Activated naive CD4-positive, alpha-beta T cell treated with anti-CD3 and anti-CD28 coated beads, Interleukin-2, amount 50 U/mL, for 24 hours (primary cell): ENCODE data around the gene TMEM53.
"Not testable (repeated sequence)": the region's sequence is repeated elsewhere in the genome, so short reads cannot be mapped to it uniquely, and the experiment has no call there.

Experiments
- H3K27ac Mint-ChIP-seq: one replicate; pipeline ENCODE4 v1.8.0; 2021; ENCODE audit warnings: mild to moderate bottlenecking, mixed read lengths
- H3K27me3 Mint-ChIP-seq: one replicate; pipeline ENCODE4 v1.8.0; 2021; ENCODE audit warnings: mixed read lengths
- H3K36me3 Mint-ChIP-seq: one replicate; pipeline ENCODE4 v1.8.0; 2021; ENCODE audit warnings: mixed read lengths
- H3K4me1 Mint-ChIP-seq: one replicate; pipeline ENCODE4 v1.8.0; 2021; ENCODE audit warnings: mixed read lengths
- H3K4me3 Mint-ChIP-seq: one replicate; pipeline ENCODE4 v1.8.0; 2021; ENCODE audit warnings: mild to moderate bottlenecking, mixed read lengths
- H3K9me3 Mint-ChIP-seq: one replicate; pipeline ENCODE4 v1.8.0; 2021; ENCODE audit warnings: mixed read lengths

TMEM53 gene

DNA sequence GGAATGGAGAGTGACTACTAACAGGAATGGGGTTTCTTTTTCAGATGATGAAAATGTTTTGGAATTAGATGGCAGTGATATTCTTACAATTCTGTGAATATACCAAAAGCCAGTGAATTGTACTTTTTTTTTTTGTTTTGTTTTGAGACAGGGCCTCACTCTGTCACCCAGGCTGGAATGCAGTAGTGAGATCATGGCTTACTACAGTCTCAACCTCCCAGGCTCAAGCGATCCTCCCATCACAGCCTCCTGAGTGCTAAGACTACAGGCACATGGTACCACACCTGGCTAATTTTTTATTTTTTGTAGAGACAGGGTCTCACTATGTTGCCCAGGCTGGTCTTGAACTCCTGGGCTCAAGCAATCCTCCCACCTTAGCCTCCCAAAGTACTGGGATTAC lies 7.6 kb downstream of the TMEM53 start:
- H3K4me3 Mint-ChIP-seq, H3K9me3 Mint-ChIP-seq, H3K27ac Mint-ChIP-seq, H3K36me3 Mint-ChIP-seq, H3K27me3 Mint-ChIP-seq: not testable (repeated sequence)
- H3K4me1 Mint-ChIP-seq: peaks cover 14% of the 10 kb centered on the region

DNA sequence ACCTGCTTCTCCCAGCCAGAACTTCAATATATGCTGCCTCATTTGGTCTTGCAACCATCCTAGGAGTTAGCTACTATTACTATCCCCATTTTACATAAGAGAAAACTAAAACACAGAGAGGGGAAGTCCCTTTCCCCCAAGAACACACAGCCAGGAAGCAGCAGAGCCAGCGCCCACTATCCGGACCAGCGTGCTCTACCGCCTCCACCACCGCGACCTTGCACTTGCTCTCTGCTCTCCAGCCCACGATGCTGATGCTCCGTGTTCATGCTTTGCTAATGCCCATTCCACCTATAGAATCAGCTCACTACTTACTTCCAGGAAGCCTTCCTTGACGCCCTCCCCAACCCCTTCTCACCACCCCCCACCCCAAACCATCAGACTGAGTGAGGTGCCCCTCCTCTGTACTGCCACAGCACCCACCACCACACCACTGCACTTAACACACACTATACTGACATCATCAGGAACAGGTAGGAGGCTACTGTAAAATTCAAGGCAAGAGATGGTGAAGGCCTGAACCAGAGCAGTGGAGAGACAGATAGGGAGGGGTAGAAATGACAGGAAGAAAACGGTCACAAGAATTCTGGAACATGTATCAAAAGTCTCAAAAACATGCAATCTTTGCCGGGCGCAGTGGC lies 9.4 kb downstream of the TMEM53 start:
- peak overlapping the region; percentile 64 for H3K27ac Mint-ChIP-seq

DNA sequence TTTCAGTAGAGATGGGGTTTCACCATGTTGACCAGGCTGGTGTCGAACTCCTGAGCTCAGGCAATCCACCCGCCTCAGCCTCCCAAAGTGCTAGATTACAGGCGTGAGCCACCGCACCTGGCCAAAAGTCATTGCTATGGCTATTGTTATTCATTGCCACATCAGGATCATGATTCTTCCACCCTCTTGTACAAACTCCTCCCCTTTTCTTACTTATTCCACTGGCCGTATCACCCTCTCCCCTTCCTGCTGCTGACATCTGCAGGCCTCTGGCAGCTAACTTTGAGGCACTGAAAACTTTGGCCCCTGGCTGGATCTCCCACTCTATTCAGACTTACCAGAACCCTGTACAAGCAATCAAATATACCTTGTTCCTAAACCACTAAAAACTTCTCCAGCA lies 10.9 kb downstream of the TMEM53 start:
- Mint-ChIP-seq H3K27me3 (no peaks in the 10 kb centered on the region), H3K4me1 (peaks cover 14% of the 10 kb centered on the region), H3K4me3 (no peak overlapping the region), H3K27ac (peak overlapping the region; percentile 23), H3K9me3 (no peaks in the 10 kb centered on the region), H3K36me3 (no peaks in the 10 kb centered on the region)

More for the DNA sequence above, 9.4 kb downstream of the TMEM53 start:
- H3K4me3 Mint-ChIP-seq: peak overlapping the region; percentile 34
- H3K9me3 Mint-ChIP-seq: no peaks in the 10 kb centered on the region
- H3K36me3 Mint-ChIP-seq: no peaks in the 10 kb centered on the region
- H3K27me3 Mint-ChIP-seq: no peaks in the 10 kb centered on the region
- peaks cover 14% of the 10 kb centered on the region for H3K4me1 Mint-ChIP-seq

DNA sequence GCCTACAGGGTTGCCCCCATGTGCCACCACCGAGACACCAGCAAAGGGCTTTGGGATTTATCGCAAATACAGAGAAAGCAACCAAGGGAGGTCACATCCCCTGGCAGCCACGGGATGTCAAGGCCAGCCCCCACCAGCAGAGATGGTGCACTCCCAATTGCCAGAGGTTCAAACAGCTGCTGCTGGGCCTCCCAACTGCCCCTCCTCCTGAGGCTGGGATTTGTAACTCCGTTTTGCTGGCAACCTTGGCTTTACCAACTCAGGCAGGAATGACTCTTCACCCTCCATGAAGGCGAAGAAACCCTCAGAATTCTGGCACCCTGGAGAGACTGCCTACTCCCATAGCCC lies 11.6 kb downstream of the TMEM53 start:
- Mint-ChIP-seq H3K27me3 (no peaks in the 10 kb centered on the region), H3K9me3 (no peaks in the 10 kb centered on the region), H3K36me3 (no peaks in the 10 kb centered on the region), H3K4me3 (no peak overlapping the region), H3K27ac (no peak overlapping the region), H3K4me1 (peaks cover 14% of the 10 kb centered on the region)

DNA sequence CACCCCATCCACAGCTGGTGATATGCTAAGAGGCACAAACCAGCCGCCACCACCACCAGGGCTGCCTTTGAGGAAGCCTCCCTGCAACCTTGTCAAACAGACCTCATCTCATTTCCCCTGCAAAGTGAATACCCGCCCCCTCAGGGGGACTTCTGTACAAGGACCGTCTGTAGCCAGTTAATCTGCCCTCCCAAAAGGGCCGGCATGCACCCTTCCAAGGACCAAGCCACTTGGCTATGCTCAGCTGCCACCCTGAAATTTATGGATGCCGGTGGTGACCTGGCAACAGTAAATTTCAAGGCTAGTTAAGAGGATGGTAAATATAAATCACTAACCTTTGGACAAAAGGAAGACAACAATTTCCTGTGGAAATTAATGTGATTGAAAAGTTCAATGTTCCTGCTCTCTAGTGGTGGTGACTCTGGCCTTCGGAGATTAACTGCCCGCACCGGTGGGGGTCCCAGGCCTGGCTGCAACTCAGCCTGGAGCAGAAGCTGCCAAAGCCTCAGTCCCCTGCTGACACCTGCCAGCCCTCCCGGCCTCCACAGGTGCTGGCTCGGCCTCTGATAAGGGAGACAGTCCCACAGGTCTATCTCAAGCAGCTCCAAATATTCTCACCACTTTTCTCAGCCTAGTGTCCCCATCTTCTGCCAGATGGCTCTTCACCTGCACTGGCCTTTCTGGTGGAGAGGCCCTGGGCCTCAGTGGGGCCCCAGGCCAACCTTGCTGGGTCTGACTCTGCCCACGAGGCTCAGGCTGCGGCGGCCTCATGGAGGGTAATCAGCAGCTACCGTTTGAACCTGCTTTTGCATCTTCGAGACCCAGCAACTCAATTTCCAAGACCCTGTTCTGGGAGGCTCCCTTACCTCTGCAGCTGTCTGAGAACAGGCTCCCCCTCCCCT lies 12.2 kb downstream of the TMEM53 start:
- Mint-ChIP-seq H3K4me3 (no peak overlapping the region), H3K4me1 (peaks cover 14% of the 10 kb centered on the region), H3K27ac (no peak overlapping the region), H3K9me3 (no peaks in the 10 kb centered on the region), H3K27me3 (no peaks in the 10 kb centered on the region), H3K36me3 (no peaks in the 10 kb centered on the region)

DNA sequence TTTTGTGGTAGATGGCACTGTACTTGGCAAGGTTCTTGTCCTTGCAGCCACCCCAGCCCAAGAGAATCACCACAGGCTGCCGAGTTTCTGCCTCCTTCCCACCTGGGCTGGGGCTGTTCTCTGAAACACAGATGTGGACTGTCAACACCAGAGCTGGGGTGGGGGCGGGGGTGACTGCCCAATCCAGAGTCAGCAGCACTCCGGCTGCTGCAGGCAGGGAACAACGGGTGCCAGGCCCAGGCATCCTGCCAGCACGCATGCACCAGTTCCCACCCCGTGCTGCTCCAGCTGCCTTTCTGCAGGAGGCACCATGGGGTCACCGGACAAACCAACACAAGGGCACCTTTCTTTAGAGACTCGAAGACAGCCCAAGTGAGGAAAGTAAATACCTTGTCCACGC lies 14.1 kb downstream of the TMEM53 start:
- Mint-ChIP-seq H3K4me3 (no peak overlapping the region), H3K36me3 (no peaks in the 10 kb centered on the region), H3K27me3 (no peaks in the 10 kb centered on the region), H3K27ac (no peak overlapping the region), H3K4me1 (peaks cover 14% of the 10 kb centered on the region), H3K9me3 (no peaks in the 10 kb centered on the region)

DNA sequence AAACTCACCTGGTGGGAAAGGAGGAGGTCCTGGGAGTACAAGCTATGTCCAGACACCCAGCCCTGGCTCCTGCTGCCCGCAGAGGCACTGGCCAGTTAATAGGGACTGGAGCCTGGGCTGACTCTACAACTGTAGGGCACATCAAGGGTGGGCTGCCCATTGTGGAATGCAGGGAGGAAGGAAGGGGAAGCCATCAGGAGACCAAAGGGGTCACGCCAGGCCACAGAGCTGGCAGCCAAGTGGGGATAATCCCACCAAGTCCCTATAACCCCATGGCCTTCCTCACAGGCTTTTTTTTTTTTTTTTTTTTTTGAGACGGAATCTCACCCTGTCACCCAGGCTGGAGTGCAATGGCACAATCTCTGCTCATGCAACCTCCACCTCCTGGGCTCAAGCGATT lies 14.7 kb downstream of the TMEM53 start:
- H3K36me3 Mint-ChIP-seq: no peaks in the 10 kb centered on the region
- no peaks in the 10 kb centered on the region for H3K27me3 Mint-ChIP-seq
- H3K4me3 Mint-ChIP-seq: no peak overlapping the region
- no peak overlapping the region for H3K27ac Mint-ChIP-seq
- H3K4me1 Mint-ChIP-seq: peaks cover 8% of the 10 kb centered on the region
- H3K9me3 Mint-ChIP-seq: no peaks in the 10 kb centered on the region

DNA sequence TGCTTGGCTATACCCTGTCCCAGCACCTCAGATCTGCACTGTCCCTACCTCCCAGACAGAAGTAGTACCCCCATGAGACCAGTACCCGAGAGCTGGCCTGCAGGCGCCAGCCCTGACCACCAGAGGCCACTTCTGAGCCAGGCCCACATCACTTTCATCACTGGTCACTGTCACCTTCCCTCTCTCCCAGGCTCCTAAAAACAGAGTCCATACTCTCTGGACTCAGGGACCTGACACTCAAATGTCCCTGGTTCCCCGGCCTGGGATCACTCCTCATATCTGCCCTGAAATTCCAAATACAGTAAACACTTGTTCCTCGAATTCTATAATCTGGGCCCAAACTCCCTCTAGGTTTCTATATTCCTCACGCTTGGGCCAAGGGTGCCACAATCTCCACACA lies 18.7 kb downstream of the TMEM53 start:
- no peak overlapping the region for H3K27ac Mint-ChIP-seq
- no peaks in the 10 kb centered on the region for H3K9me3 Mint-ChIP-seq
- H3K27me3 Mint-ChIP-seq: no peaks in the 10 kb centered on the region
- H3K4me3 Mint-ChIP-seq: no peak overlapping the region
- H3K36me3 Mint-ChIP-seq: no peaks in the 10 kb centered on the region
- H3K4me1 Mint-ChIP-seq: no peaks in the 10 kb centered on the region

DNA sequence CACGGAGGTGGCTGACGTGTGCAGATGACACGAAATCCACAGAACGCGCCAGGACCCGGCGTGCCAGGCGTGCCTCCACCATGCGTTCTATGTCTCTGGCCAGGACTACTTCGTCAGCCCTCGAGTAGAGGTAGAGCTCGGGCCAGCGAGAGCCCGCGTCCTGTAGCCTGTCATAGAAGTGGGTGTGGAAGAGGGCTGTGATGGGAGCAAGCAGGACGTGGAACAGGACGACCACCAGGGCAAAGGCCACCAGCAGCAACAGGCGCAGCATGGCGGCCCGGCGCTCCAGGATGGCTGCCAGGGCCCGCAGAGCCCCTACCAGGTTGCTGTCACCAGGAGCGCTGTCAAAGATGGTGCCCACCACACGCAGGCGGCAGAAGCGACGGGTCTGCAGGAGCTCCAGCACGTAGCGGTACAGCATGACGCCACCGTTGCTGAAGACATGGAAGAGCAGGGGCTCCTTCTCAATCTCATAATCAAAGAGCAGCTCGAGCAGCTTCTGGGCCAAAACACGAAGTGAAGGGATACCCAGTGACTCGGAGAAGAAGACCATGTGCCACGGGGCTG lies 19.6 kb downstream of the TMEM53 start:
- H3K27ac Mint-ChIP-seq: no peak overlapping the region
- no peaks in the 10 kb centered on the region for H3K9me3 Mint-ChIP-seq
- H3K4me3 Mint-ChIP-seq: no peak overlapping the region
- H3K36me3 Mint-ChIP-seq: no peaks in the 10 kb centered on the region
- no peaks in the 10 kb centered on the region for H3K27me3 Mint-ChIP-seq
- no peaks in the 10 kb centered on the region for H3K4me1 Mint-ChIP-seq

DNA sequence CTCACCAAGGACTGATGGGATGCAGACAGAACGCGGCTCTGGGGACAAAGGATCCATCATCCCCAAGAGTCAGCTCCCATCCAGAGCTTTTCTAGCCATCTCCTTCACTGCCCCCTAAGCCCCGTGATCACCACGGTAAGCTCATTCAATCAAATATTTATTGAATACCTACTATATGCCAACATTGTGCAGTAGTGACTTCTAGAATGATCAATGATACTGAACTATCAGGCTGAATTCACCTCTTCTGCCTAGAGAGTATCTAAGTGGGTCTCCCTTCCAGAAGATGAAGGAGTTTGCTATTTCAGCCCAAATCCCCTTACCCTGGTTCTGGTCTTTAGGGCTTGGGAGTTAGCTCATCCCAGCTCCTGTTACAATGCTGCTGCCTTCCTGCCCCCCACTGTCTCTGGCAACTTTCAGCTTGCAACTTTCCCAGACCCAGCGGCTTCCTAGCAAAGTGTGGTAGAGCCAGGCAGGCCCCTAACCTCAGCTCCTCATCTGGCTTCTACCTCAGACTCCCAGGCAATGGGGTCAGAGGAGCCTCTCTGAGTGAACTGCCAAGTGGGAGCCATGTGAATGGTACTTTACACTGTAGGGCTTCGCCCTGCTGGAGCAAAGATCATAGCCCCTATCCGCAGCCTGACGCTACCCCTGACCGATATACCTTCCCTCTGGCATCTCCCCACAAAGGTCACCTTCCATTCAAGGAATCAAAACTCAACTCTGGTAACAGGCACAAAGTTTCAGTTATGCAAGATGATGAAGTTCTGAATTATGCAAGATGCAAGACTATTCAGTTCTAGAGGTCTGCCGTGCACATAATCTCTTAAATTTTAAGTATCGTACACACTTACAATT lies 20.9 kb downstream of the TMEM53 start:
- H3K4me1 Mint-ChIP-seq: no peaks in the 10 kb centered on the region
- no peak overlapping the region for H3K4me3 Mint-ChIP-seq
- no peaks in the 10 kb centered on the region for H3K27me3 Mint-ChIP-seq
- peak overlapping the region; percentile 12 for H3K27ac Mint-ChIP-seq
- no peaks in the 10 kb centered on the region for H3K9me3 Mint-ChIP-seq
- H3K36me3 Mint-ChIP-seq: peaks cover 5% of the 10 kb centered on the region

DNA sequence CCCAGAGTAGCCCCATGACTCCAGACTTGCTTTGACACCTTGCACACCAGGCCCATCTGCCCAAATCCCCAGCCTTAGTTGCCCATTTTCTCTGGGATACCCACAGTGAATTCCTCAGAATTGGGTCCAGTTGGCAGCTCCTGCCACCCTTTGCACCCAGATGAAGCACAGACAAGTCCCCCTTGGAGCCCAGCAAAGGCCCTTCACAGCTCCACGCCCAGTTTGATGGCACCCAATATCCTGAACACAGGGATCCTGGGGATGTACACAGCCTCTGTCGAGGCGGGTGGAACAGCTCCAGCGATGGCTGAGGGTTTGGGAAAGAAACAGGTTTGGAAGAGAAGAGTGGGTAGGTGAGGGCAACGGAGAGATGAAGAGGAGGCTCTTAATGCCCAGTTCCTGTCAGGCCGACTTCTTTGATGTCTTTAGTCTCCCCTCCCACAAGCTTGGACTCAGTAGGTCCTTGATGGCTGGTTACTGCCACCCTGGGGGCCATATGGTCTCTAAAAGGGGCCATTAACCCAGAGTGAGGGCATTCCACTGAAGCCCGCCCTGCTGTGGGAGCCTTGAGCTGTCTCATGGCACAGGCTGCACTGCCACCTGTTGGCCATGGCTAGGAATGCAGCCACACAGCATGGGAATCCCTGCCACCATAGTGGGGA lies 21.7 kb downstream of the TMEM53 start:
- Mint-ChIP-seq H3K9me3 (no peaks in the 10 kb centered on the region), H3K4me1 (no peaks in the 10 kb centered on the region), H3K27me3 (no peaks in the 10 kb centered on the region), H3K27ac (no peak overlapping the region), H3K36me3 (peaks cover 5% of the 10 kb centered on the region), H3K4me3 (no peak overlapping the region)

DNA sequence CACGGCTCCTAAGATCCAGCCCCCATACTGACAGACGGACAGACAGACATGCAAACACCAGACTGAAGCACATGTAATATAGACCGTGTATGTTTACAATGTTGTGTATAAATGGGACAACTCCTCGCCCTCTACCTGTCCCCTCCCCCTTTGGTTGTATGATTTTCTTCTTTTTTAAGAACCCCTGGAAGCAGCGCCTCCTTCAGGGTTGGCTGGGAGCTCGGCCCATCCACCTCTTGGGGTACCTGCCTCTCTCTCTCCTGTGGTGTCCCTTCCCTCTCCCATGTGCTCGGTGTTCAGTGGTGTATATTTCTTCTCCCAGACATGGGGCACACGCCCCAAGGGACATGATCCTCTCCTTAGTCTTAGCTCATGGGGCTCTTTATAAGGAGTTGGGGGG lies 23.2 kb downstream of the TMEM53 start:
- peaks cover 5% of the 10 kb centered on the region for H3K36me3 Mint-ChIP-seq
- H3K27ac Mint-ChIP-seq: no peak overlapping the region
- no peaks in the 10 kb centered on the region for H3K9me3 Mint-ChIP-seq
- no peak overlapping the region for H3K4me3 Mint-ChIP-seq
- no peaks in the 10 kb centered on the region for H3K4me1 Mint-ChIP-seq
- H3K27me3 Mint-ChIP-seq: no peaks in the 10 kb centered on the region

DNA sequence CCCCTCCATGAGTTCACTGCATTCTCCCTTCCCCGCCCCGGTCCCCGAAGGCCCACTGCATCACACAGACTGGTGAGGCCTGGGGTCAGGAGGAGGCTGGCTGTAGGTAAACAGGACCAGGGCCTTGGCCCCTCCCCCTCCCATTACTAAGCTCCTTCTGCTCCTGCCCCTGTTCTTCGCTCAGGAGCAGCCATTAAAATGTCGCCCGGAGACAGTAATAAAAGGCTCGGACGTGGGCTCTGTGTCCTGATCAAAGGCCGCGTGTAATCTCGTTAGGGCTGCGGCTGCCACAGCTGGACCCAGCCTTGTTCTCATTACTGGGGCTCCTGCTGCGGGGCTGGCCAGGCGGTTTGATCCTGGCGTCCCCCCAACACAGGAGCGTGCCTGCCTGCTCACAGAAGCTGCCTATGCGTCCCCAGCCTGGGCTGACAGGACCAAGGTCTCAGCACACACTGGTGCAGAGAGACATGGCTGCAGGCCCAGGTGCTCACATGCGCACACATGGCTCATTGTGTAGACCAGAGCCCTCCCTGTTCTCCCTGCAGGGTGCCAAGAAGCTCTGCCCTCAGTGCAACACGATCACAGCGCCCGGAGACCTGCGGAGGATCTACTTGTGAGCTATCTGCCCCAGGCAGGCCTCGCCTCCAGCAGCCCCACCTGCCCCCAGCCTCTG lies 24.0 kb downstream of the TMEM53 start:
- Mint-ChIP-seq H3K27ac (no peak overlapping the region), H3K4me3 (no peak overlapping the region), H3K27me3 (no peaks in the 10 kb centered on the region), H3K4me1 (no peaks in the 10 kb centered on the region), H3K36me3 (peaks cover 5% of the 10 kb centered on the region), H3K9me3 (no peaks in the 10 kb centered on the region)

DNA sequence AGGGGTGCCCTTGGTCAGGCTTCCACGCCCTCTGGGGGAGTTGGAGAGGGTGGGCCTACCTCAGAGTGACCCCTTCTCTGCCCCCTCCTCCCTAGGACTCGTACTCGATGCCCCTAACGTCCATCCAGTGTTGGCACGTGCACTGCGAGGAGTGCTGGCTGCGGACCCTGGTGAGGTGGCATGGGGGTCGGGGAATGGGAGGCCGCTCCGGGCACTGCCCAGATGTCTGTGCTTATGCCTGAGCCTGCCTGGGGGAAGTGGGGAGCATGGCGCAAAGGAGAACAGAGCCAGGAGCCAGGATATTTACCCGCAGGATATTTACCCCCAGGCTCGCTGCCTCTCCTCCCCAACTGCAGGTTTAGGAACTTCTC lies 24.5 kb downstream of the TMEM53 start:
- Mint-ChIP-seq H3K4me1 (no peaks in the 10 kb centered on the region), H3K27ac (no peak overlapping the region), H3K36me3 (peaks cover 5% of the 10 kb centered on the region), H3K9me3 (no peaks in the 10 kb centered on the region), H3K27me3 (no peaks in the 10 kb centered on the region), H3K4me3 (no peak overlapping the region)
